ENCODE data around the gene NPY4R.
"Not testable (repeated sequence)": the region's sequence is repeated elsewhere in the genome, so short reads cannot be mapped to it uniquely, and the experiment has no call there.

- not testable (repeated sequence) for TF ChIP-seq POLR2A, CTCF (IDR thresholded peaks at IDR 0.05)
Measured at GRCh38 chr10:46470134-46470533, 4.4 kb upstream of the NPY4R start.
